HG02798 (cell line): Measurements from ENCODE around the gene SLC24A5.

Experiments used
- ATAC-seq: cut with Tn5 transposase; IDR thresholded peaks from one replicate; pipeline ENCODE4 v1.9.1; 2021; ENCODE audit warnings: mild to moderate bottlenecking; ENCODE audit not compliant: unreplicated experiment, poor library complexity

SLC24A5 gene

DNA sequence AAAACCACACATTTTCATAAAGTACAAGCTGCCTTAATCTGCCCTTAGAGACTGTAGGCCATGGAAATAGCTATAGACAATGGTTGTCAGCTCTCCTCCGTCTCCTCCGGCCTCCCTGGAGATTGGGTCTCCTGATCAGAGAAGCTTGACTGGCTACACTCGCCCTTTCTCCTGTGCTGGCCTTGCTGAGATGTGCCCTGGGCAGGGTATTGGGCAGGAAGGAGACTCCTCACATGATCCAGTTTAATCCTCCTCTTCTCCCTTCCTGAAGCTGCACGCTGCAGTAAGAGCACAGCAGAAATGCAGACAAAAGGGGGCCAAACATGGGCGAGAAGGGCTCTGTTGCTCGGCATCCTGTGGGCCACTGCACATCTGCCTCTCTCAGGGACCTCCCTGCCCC is at the start of gene SLC24A5:
SLC24A5 (plus strand) TSS at position 246 of the 400 bp plus-strand sequence; CDS start at position 301, 55 bp downstream.
- ATAC-seq = no peak

DNA sequence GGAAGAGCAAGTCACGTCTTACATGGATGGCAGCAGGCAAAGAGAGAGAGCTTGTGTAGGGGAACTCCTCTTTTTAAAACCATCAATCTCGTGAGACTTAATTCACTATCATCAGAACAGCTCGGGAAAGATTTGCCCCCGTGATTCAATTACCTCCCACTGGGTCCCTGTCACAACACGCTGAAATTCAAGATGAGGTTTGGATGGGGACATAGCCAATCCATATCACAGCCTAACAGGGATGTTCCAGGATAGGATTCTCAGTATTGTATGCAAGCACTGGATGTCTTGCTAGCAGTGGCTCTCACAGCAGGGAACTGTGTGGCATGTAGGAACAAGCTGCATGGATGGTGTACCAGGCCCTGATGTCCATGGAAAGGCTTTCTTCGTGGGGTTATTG is 47.8 kb upstream of the SLC24A5 start:
- no peak for ATAC-seq

DNA sequence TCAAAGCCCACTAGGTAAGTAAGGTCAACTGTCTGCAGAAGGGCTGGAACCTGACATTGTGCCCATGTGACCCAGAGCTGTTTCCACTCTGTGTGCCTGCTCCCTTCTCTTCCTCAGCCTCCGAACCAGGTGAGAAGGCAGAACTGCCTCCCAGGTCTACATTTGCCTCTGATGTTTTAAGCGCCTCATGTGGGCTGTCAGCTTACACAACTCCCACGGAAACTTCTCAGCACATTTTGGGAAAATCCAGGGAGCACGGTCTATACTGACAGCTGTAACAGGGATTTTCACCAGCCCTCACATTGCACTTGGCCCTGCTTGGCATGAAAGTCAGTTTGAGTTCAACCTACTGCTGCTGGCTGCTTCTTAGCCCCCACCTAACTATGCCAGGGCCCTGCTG is 46.9 kb upstream of the SLC24A5 start:
- no peak for ATAC-seq

DNA sequence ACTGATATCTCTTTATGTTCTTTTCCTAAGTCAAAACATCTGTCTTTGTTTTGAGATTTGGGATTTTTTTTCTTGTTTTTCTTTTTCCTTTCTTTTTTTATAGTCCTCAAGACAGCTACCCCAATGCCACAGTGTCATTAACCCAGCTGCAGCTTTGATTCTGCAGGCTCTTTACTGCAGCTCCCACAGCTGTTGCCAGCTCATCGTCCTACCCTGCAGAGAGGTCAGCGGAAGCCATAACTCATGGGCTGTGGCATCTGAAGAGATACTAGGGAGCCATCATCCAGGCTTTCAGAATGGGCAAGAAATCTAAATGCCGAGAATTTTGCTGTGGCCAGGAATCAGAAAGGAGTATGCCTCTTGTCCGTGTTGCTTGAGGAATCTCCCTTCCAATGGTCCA is 44.3 kb upstream of the SLC24A5 start:
- no peak for ATAC-seq

DNA sequence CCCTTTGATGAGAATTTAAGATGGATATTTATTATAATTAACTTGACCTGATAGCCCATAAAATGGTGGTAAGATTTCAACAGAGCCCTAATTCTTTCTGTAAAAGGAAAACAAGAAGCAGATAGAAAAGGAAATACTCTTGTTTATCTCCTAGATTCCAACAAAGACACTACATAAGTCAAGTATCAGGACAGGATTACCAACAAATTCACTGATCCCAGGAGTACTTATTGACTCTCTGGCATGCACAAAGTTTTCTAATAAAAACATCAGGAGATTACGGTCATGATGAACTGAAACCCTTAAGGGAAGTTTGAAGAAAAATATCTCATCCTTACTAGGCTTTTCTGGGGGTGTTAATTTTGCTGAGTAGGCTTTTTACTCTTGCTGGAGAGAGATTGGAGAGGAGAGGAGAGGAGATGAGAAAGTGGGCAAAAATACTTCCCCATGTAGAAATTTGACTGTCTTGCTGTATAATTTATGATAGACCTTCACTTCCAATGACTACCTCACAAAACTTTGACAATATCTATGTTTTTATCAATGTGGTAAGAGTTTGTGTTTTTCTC is 43.1 kb upstream of the SLC24A5 start:
- ATAC-seq = no peak

DNA sequence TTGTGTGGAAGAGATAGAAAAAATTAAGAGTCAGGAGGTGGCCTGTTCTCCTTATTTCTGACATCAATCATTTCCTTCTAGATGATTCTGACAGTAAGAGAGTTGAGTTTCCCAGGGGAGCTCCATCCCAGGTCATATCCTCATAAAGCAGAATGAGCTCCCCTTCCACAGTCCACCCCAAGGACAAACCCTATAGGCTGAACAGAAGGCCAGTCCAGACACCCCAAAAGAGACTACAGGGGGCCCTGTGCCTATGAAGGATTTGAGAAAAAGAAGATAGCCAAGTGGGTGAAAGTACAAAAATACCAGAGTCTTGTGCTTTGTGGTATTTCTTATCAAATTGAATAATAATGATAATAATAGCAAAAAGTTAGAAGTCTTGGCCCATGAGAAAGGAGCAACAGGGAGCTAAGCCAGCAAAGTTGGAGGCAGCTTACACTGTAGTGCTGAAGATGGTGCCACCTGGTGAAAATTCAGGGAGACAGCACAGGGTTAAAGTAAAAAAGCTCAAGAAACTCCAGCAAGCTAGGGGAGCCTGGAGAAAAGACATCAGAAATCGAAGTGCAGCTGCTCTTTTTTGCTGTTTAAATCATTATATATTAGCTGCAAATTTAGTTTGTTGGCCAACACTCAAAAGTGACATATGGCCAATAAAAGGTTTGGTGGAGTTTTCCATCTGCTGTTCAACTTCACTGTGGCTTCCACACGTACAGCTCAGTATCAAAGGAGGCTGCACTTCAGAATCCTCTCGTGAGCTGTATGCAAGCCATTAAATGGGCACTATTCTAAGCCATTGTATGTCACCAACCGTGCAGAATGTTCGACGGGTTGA is 35.8 kb upstream of the SLC24A5 start:
- ATAC-seq = no peak

DNA sequence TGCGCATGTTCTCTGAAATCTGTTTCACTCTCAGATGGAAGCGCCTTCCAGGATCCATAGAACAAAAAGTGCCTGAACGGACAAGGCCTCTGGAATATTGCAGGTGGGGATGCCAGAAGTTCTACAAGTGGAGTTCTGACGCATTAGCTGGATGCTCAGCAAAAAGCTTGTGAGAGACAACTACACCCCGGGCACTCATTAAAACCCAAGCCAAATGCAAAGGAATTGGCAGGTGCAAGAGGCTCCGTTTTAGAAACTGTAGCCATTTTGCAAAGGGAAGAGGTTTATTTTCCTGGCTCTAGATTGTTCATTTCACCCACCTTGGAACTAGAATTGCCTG is 35.2 kb upstream of the SLC24A5 start:
- no peak for ATAC-seq

DNA sequence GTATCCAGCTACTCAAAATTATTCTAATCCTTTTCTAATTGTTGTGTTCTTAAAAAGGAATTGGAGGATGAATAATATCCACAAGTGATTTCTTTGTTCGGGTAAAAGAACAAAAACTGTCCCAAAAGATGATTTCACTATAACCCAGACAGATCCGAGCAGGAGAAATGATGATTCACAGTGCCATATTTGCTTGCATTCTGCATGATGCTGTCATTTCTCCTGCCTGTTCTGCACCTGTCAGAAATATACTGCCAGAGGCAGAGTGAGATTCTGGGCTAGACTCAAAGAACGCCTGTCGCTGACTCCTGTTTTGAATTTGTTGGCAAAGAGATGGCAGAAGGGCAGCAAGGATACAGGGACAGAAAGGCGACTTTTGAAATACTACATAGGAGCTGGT is 34.7 kb upstream of the SLC24A5 start:
- ATAC-seq = no peak

DNA sequence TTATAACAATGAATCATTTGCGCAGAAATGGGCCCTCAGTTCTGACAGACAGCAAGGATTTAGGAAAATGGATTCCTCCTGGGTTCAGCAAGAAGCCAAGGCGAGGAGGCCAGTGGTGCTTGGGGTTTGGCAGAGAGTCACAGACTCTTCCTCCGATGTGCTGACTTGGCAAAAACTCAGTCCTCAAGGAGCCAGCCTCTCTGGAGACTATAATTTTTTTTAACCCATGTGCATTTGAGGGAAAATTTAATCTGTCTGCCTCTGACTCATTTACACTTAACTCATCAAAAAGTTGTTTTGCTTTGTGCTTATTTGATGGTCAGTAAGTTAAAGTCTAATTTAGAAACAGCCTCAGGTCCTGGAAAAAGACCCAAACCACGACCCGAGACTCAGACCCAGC is 34.2 kb upstream of the SLC24A5 start:
- ATAC-seq = no peak

DNA sequence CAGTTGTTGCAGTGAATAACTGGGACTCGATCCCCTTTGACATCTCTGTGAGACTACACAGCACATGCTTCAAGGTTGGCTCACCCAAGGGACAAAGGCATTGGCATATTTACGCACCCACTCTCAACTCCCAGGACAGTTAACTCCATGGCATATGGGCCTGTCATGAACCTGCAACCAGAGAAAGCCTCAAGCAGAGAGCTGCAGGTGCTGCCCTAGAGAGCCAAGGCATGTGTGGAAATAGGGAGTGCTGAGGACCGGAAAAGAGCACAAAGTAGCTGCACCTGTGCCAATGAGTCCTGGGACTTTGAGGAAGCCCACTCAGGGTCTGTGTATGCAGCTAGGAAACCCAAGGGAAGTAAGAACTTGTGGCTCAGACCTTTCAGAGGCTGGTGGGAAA is 32.9 kb upstream of the SLC24A5 start:
- no peak for ATAC-seq

DNA sequence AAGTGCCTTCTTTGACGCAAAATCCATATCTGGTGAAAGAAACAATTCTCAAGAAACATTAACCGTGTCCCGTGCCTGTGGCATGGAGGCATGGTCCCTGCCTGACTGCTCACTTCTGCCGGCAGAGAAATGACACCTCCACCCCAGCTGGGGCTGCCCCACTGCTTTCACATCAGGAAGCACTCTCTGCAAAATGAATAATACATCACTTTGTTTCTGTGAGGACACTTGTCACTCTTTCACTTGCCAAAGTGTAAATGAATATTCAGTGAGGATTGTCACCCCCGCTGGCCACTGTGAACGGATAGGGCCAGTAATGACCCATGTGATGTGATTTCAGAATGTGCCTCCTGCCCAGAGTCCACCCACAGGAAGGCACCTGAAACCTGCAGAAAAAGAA is 31.1 kb upstream of the SLC24A5 start:
- ATAC-seq = no peak

DNA sequence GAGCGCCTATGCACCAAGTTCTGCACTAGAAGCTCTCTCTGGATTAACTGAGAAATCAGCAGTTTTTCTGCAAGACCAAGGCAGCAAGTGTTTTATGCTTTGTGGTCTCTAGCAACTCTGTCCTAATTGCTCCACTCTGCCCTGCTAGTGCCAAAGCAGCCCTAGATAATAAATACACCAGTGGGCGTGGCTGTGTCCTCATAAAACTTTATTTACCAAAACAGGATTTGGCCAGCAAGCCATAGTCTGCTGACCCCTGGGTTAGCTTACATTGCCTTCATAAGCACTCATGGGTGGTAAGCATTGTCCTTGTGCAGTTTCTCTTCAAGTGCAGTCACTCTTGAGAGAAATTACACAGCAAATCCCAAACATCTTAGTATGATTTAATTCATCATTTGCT is 30.7 kb upstream of the SLC24A5 start:
- no peak for ATAC-seq

DNA sequence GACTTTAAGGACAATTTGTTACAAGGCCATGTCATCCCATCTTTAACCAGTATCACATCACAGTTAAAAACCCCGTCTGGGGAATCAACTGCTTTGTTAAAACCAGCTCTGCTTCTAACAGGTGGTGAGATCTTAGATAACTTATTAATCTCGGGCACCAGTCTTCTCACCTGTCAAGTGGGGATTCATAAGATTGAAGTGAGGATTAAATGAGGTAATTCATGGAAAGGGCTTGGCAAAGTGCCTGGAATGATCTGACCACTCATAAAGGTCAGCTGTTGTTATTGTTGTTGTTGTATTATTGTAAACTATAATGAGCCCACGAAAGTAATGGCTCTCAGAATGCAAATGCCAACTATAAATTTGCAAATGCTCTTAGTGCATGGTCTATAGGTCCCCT is 30.1 kb upstream of the SLC24A5 start:
- ATAC-seq = no peak

DNA sequence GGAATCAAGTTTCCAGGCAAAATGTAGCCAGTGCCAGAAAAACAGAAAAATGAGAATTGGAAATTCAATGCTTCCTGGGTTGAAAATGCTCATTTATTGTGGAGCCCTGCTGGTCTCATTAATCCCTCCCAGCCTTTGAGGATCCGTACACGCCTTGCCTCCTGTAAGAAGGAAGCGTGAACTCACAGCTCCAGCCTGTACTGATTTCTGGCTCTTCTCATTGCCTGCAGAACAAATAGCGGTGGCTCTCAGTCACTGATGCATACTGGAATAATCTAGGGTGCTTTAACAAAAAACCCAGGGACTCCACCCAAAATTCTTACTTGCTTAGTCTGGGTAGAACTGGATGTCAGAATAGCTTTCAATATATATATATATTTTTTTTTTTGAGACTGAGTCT is 29.3 kb upstream of the SLC24A5 start:
- no peak for ATAC-seq

DNA sequence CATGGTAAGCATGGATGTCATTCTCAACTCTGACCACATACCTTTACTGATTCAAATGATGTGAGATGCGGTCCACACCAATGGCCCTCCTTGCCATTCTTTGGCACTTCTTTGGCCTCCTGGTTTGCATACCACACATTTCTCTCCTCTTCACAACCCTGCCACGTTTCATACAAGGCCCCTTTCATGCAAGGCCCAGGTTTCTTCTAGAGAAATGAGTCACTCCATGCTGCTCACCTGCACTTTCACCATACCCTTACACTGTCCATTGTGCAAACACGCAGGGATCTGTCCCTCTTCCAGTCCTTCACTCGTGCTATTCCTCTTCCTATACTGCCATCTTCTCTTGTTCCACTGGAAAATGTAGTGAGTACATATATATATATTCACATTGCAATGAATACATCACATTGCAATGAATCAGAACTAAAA is 24.4 kb upstream of the SLC24A5 start:
- ATAC-seq = peak; percentile 82

DNA sequence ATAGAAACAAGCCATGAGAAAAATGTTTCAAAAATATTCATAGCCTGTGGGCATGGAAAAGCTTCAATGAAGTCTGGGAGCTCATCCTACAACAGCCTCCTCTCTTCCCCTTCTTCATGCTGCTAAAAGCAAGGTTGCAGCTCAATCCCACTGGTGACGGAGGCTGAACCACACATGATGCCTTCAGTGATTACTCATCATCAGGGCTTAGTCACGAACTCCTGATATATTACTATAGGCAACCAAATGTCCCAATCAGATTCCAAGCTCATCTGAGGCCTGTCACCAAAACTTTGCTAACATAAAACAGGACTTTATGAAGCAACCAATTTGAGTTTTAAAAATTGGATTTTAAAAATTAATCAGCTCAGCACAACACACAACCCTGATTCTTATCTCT is 24.0 kb upstream of the SLC24A5 start:
- ATAC-seq = no peak

DNA sequence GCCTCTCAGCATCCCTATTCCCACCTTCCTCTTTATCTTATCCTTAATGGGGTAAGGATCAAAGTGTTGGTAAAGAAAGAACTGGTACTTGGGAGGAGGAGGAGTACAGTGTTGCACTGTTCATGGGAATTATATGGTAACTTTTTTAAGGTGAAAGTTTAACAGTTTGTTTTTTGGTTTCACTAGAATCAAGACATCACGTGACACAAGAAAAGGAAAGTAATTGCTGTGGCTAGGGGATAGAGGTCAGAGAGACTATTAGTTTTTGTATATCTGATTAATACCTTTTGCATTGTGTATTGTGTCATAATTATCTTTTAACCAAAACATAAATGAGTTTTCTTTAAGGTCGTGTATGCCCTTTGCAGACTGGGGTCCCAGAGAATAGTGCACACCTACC is 23.5 kb upstream of the SLC24A5 start:
- ATAC-seq = no peak

DNA sequence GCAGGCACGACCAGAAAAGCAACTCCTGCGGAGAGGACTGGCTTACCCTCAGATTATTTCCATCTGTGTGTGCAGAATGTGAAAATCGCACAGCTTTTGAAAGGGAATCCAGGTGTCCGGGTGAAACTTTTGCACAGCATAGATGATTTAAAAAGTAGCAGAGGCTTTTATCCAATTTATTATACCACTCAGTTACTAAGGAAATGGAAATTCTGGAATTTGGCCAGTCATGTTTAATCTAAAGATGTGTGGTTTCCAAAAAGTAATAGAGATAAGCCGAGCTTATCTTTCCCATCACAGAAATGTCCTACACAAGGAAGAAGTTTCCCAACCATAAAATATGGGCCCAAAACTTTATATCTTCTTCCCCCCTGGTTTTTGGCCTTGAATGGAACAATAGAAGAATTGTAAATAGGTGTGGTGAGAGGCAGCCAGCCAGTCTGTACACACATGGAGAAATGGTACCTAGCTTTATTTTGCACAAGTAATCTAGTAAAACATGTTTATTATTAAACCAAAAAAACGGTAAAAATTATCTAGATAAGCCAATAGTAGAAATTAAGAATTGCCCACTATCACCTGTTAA is 19.3 kb upstream of the SLC24A5 start:
- no peak for ATAC-seq

DNA sequence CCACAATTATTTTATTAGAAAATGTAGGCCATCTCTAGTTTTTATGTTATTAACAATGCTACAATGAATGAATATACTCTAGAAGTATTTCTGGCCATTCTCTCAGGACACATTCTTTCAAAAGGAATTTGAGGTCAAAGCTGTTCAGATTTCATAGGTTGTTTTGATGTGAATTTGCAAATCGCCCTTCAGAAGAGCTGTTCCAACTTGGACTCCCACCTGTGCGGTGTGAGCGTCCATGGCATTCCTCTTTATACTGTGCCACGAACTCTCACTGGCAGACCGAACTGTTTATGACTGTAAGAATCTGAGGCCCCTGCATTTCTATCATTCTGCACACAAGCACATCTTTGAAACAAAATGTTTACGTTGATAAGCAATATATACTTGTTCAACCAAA is 18.6 kb upstream of the SLC24A5 start:
- ATAC-seq = no peak

DNA sequence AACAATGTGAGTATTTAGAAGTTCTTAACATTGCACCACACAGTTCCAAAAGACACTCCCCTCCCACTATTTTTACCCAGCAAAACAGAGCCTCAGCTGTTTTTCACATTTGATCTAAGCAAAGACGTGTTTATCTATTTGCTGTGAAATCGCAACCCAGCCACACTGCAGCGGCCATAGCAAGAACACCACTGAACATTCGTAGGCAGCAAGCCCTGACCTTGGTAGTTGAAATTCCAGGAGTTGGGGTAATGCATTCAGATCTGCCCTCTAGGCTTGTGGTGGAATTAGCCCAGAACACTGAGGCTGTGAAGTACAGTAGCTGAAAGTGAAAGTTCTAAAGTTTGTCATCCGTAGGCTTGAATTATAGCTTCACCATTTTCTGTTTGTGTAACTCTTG is 17.1 kb upstream of the SLC24A5 start:
- ATAC-seq = no peak

DNA sequence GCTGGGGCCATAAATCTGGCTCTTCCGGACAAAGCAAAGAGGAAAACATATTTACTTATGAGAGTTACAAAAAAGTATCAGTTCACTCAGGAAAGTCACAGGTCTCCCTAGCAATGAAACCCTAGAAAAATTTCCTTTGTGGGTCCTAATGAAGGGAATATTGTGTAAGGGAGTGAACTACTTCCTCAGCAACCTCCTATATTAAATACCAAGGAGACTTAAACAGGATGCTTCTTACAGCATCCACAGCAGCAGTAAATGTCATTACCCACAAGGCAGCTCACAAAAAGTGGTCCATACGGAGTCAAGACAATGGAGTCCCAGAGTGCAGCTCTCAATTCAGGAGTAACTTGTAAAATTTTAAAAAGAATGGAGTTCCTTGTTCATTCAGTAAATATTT is 14.9 kb upstream of the SLC24A5 start:
- no peak for ATAC-seq

DNA sequence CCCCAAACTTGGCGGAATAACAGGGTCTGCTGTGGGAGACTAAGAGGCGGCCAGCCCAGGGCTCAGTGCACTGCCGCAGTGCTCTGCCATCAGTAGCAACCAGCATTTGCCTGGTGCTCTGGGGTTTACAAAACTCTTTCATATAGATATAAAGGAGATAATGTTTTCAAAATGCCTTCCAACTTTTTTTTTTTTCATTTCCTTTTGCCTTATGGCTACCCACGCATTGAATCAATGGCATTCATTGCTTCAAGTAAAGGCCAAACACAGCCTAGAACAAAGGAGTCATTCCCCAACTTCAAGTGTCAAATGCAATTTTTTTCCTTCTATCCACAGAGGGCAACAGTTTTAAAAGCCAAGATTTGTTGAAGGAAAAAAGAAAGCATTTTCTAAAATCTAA is 11.6 kb upstream of the SLC24A5 start:
- ATAC-seq = no peak
